ENCODE results near the gene KCNN4.

The KCNN4 gene

DNA sequence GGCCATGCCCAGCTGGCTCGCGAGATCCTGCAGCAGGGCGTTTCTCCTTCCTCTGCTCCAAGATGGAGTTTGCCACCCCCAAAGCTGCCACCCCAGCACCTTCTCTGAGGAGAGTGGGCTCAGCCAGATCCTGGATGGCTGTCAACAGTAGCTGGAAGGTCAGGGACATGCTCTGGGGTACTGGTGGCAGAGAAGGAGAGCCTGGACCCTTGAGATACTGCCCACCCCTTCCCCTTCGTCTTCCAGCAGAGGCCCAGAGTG is 53.2 kb downstream of the KCNN4 start:
- TF ChIP-seq ZNF121 (tag by site-specific recombination; IDR thresholded peaks at IDR 0.05) (no peak), SALL2 (tag by site-specific recombination; IDR thresholded peaks at IDR 0.05; ENCODE audit: borderline replicate concordance) (no peak), ZNF10 (tag by site-specific recombination; IDR thresholded peaks at IDR 0.05) (peak; percentile 29; the same call in 1 of the 2 replicates)
- peaks cover 41 to 45% of the 10 kb centered on the region in 2 experiments for H3K36me3 ChIP-seq (ENCODE audit: control insufficient read depth in 2 of 2, insufficient read depth in 1 of 2, low read length in 2 of 2)
- no peaks in the 10 kb centered on the region for H3K4me1 ChIP-seq (ENCODE audit: control insufficient read depth, insufficient read depth, low read length)
- H3K9me3 ChIP-seq (ENCODE audit: control insufficient read depth, insufficient read depth, low read depth, low read length) = no peaks in the 10 kb centered on the region
- H3K4me3 ChIP-seq (ENCODE audit: low read depth, low read length) = no peak overlapping the region
- ChIA-PET POLR2A (interaction anchor here (0.6 kb wide), 1 partner anchor 124 kb away, joined by 4 read pairs; no protein-coding TSS in a partner anchor), CTCF (interaction anchor here (0.6 to 5.1 kb wide), 6 partner anchors 10 to 172 kb away, joined by 3 to 36 read pairs (median 4); no protein-coding TSS in a partner anchor)
- H3K27ac ChIP-seq (ENCODE audit: extremely low read depth, low read depth, low read length) = no peak overlapping the region

DNA sequence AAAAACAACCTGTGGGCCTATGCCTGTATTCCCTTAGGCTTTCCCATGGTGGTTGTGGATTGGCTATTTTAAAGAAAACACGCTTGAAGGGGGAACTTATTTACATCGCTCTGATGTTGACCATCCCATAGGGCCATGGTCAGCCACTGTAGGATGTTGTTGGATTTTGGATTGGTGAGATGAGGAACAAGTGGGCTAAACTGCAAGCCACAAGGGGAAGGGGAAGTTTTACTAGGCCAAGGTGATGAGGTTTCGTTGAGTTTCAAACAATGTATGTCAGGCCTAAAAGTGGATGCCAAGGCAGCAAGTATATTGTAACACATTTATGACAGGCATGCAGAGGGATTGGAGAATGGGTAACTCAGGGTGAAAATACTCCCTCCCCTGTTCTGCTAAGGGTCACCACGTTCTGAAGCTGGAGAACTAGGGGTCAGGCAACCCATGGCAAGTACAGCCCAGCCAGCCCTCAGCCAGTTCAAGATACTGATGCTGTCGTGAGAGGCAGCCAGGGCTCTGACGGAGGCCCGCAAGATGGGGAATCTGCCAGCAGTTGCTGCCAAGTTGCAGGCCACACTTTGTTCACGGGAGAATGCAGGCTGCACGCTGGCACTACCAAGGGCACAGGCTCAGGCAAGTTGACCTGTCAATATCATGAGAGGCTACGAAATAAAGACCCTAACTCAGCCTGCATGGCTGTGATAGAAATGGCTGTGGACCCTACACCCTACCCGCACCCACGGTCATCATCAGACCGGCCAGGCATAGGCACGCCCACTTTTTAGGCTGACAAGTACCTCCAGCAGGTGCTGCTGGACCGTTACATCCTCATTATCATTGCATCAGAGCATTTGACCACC is 53.8 kb downstream of the KCNN4 start:
- CTCF ChIA-PET = interaction anchor here (0.7 to 5.7 kb wide), 5 partner anchors 11 to 172 kb away, joined by 3 to 36 read pairs (median 5); partner anchors contain the start of gene PLAUR
- H3K27ac ChIP-seq (ENCODE audit: extremely low read depth, low read depth, low read length) = no peak overlapping the region
- no peaks in the 10 kb centered on the region for H3K4me1 ChIP-seq (ENCODE audit: control insufficient read depth, insufficient read depth, low read length)
- POLR2A ChIA-PET = interaction anchor here (0.6 to 1.3 kb wide), 2 partner anchors 28 to 124 kb away, joined by 3 to 4 read pairs; partner anchors contain the start of gene SMG9
- TF ChIP-seq ZNF138 (tag by site-specific recombination; IDR thresholded peaks at IDR 0.05; ENCODE audit: borderline replicate concordance) (no peak), KLF9 (tag by site-specific recombination; IDR thresholded peaks at IDR 0.05; ENCODE audit: low read depth) (peak; percentile 51), ZNF555 (tag by site-specific recombination; conservative IDR thresholded peaks at IDR 0.05) (no peak)
- no peak overlapping the region for H3K4me3 ChIP-seq (ENCODE audit: low read depth, low read length)
- no peaks in the 10 kb centered on the region for H3K9me3 ChIP-seq (ENCODE audit: control insufficient read depth, insufficient read depth, low read depth, low read length)
- H3K36me3 ChIP-seq (ENCODE audit: control insufficient read depth in 2 of 2, insufficient read depth in 1 of 2, low read length in 2 of 2) = peaks cover 35 to 40% of the 10 kb centered on the region in 2 experiments

DNA sequence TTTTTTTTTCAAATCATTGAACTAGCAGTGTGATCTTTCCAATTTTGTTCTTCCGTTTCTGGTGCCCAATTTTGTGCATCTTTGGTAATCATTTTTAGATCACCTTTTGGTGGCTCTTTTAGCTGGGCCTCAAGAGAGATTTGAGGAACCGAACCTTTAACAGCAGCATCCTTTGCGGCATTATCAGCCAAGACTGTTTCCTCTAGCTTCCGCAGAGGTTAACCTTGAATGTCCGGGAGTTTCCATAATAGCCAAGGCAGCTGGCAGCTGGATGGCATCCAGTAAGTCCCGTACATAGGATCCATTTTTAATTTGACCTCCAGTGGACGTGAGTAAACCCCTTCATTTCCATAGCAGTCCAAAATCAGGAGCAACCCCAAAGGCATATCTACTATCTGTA is 55.3 kb downstream of the KCNN4 start:
- ChIA-PET POLR2A (interaction anchor here (0.6 to 1.6 kb wide), 5 partner anchors 11 to 104 kb away, joined by 3 to 6 read pairs (median 4); partner anchors contain the start of gene SMG9), CTCF (interaction anchor here (0.6 to 5.7 kb wide), 9 partner anchors 19 to 188 kb away, joined by 3 to 36 read pairs (median 4); partner anchors contain the start of gene PLAUR)
- no peaks in the 10 kb centered on the region for H3K9me3 ChIP-seq (ENCODE audit: control insufficient read depth, insufficient read depth, low read depth, low read length)
- H3K27ac ChIP-seq (ENCODE audit: extremely low read depth, low read depth, low read length) = no peak overlapping the region
- TF ChIP-seq ZNF121 (tag by site-specific recombination; IDR thresholded peaks at IDR 0.05) (no peak), SP2 (tag by site-specific recombination; IDR thresholded peaks at IDR 0.05) (no peak), SCRT1 (tag by site-specific recombination; IDR thresholded peaks at IDR 0.05; ENCODE audit: borderline replicate concordance) (no peak), ZNF792 (tag by site-specific recombination; IDR thresholded peaks at IDR 0.05) (no peak), ZNF600 (tag by site-specific recombination; IDR thresholded peaks at IDR 0.05) (no peak)
- TF ChIP-seq, protein P1, sequence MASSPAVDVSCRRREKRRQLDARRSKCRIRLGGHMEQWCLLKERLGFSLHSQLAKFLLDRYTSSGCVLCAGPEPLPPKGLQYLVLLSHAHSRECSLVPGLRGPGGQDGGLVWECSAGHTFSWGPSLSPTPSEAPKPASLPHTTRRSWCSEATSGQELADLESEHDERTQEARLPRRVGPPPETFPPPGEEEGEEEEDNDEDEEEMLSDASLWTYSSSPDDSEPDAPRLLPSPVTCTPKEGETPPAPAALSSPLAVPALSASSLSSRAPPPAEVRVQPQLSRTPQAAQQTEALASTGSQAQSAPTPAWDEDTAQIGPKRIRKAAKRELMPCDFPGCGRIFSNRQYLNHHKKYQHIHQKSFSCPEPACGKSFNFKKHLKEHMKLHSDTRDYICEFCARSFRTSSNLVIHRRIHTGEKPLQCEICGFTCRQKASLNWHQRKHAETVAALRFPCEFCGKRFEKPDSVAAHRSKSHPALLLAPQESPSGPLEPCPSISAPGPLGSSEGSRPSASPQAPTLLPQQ (tag by site-specific recombination; IDR thresholded peaks at IDR 0.05) = no peak
- TF ChIP-seq, protein P2, sequence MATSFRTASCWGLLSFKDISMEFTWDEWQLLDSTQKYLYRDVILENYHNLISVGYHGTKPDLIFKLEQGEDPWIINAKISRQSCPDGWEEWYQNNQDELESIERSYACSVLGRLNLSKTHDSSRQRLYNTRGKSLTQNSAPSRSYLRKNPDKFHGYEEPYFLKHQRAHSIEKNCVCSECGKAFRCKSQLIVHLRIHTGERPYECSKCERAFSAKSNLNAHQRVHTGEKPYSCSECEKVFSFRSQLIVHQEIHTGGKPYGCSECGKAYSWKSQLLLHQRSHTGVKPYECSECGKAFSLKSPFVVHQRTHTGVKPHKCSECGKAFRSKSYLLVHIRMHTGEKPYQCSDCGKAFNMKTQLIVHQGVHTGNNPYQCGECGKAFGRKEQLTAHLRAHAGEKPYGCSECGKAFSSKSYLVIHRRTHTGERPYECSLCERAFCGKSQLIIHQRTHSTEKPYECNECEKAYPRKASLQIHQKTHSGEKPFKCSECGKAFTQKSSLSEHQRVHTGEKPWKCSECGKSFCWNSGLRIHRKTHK (tag by site-specific recombination; IDR thresholded peaks at IDR 0.05) = no peak
- H3K4me3 ChIP-seq (ENCODE audit: low read depth, low read length) = no peak overlapping the region
- no peaks in the 10 kb centered on the region for H3K4me1 ChIP-seq (ENCODE audit: control insufficient read depth, insufficient read depth, low read length)
- H3K36me3 ChIP-seq (ENCODE audit: control insufficient read depth in 2 of 2, insufficient read depth in 1 of 2, low read length in 2 of 2) = peaks cover 21 to 27% of the 10 kb centered on the region in 2 experiments

- ChIA-PET CTCF (interaction anchor here (0.6 to 5.7 kb wide), 9 partner anchors 8 to 188 kb away, joined by 3 to 36 read pairs (median 4); partner anchors contain the start of gene PLAUR), POLR2A (interaction anchor here (0.6 to 1.6 kb wide), 3 partner anchors 12 to 104 kb away, joined by 4 to 6 read pairs (median 4); no protein-coding TSS in a partner anchor)
Measured at GRCh38 chr19:43724896-43725295, 55.9 kb downstream of the KCNN4 start.

More at GRCh38 chr19:43724896-43725295, 55.9 kb downstream of the KCNN4 start:
- peaks cover 17 to 21% of the 10 kb centered on the region in 2 experiments for H3K36me3 ChIP-seq (ENCODE audit: control insufficient read depth in 2 of 2, insufficient read depth in 1 of 2, low read length in 2 of 2)
- H3K27ac ChIP-seq (ENCODE audit: extremely low read depth, low read depth, low read length) = no peak overlapping the region
- no peaks in the 10 kb centered on the region for H3K9me3 ChIP-seq (ENCODE audit: control insufficient read depth, insufficient read depth, low read depth, low read length)
- TF ChIP-seq, protein P3, sequence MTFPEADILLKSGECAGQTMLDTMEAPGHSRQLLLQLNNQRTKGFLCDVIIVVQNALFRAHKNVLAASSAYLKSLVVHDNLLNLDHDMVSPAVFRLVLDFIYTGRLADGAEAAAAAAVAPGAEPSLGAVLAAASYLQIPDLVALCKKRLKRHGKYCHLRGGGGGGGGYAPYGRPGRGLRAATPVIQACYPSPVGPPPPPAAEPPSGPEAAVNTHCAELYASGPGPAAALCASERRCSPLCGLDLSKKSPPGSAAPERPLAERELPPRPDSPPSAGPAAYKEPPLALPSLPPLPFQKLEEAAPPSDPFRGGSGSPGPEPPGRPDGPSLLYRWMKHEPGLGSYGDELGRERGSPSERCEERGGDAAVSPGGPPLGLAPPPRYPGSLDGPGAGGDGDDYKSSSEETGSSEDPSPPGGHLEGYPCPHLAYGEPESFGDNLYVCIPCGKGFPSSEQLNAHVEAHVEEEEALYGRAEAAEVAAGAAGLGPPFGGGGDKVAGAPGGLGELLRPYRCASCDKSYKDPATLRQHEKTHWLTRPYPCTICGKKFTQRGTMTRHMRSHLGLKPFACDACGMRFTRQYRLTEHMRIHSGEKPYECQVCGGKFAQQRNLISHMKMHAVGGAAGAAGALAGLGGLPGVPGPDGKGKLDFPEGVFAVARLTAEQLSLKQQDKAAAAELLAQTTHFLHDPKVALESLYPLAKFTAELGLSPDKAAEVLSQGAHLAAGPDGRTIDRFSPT (tag by site-specific recombination; IDR thresholded peaks at IDR 0.05) = no peak
- TF ChIP-seq, protein P4, sequence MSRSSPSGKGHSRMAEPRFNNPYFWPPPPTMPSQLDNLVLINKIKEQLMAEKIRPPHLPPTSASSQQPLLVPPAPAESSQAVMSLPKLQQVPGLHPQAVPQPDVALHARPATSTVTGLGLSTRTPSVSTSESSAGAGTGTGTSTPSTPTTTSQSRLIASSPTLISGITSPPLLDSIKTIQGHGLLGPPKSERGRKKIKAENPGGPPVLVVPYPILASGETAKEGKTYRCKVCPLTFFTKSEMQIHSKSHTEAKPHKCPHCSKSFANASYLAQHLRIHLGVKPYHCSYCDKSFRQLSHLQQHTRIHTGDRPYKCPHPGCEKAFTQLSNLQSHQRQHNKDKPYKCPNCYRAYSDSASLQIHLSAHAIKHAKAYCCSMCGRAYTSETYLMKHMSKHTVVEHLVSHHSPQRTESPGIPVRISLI (tag by site-specific recombination; IDR thresholded peaks at IDR 0.05) = peak; percentile 93
- no peaks in the 10 kb centered on the region for H3K4me1 ChIP-seq (ENCODE audit: control insufficient read depth, insufficient read depth, low read length)
- no peak overlapping the region for H3K4me3 ChIP-seq (ENCODE audit: low read depth, low read length)
